ENCODE measurements around the gene OSBPL7. TPM values are rescaled to one million over a fixed set of nuclear protein-coding genes. Genes with fewer than 3 reads are reported as not detected.

Gene OSBPL7
- polyA plus RNA-seq, 4 donors = 16.7 to 67.5 (median 27.3) TPM

- peaks cover 0 to 11% (median 0%) of the 10 kb centered on the region in 3 donors for H3K36me3 ChIP-seq (ENCODE audit: control insufficient read depth in 3 of 3, insufficient read depth in 2 of 3, low read depth in 1 of 3, low read length in 3 of 3)
- FAIRE-seq = no peak
- no peak overlapping the region for H3K4me3 ChIP-seq (ENCODE audit: low read depth in 1 of 3, low read length in 3 of 3)
- H3K4me1 ChIP-seq (ENCODE audit: control insufficient read depth in 3 of 3, insufficient read depth in 2 of 3, low read depth in 1 of 3, low read length in 2 of 3) = no peaks in the 10 kb centered on the region
- peaks cover 0 to 4% (median 0%) of the 10 kb centered on the region in 3 donors for H3K27me3 ChIP-seq (ENCODE audit: control insufficient read depth in 3 of 3, insufficient read depth in 3 of 3, low read length in 3 of 3)
- no peak overlapping the region for H3K27ac ChIP-seq (ENCODE audit: low read depth in 1 of 3, low read length in 2 of 3)
- peak; percentile 60 to 78 for DNase-seq
- WGBS, 3 donors = 29 to 34% (median 30%) methylated on average over 9 of the region's 9 CpGs
- H3K9me3 ChIP-seq (ENCODE audit: control insufficient read depth in 2 of 2, insufficient read depth in 1 of 2, low read depth in 1 of 2, low read length in 1 of 2) = no peaks in the 10 kb centered on the region
Observed at GRCh38 chr17:47802341-47803022, 19.1 kb downstream of the OSBPL7 start.

GRCh38 chr17:47801906-47802305, 19.7 kb downstream of the OSBPL7 start:
- DNase-seq (no peak), FAIRE-seq (no peak)
- WGBS, 3 donors = 42 to 54% (median 43%) methylated on average over 6 of the region's 6 CpGs

GRCh38 chr17:47801176-47801765, 20.3 kb downstream of the OSBPL7 start:
- Histone ChIP-seq H3K4me1 (ENCODE audit: control insufficient read depth in 3 of 3, insufficient read depth in 2 of 3, low read depth in 1 of 3, low read length in 2 of 3) (no peaks in the 10 kb centered on the region), H3K27ac (ENCODE audit: low read depth in 1 of 3, low read length in 2 of 3) (no peak overlapping the region), H3K27me3 (ENCODE audit: control insufficient read depth in 3 of 3, insufficient read depth in 3 of 3, low read length in 3 of 3) (peaks cover 0 to 4% (median 0%) of the 10 kb centered on the region in 3 donors), H3K4me3 (ENCODE audit: low read depth in 1 of 3, low read length in 3 of 3) (no peak overlapping the region), H3K36me3 (ENCODE audit: control insufficient read depth in 3 of 3, insufficient read depth in 2 of 3, low read depth in 1 of 3, low read length in 3 of 3) (no peaks in the 10 kb centered on the region), H3K9me3 (ENCODE audit: control insufficient read depth in 2 of 2, insufficient read depth in 1 of 2, low read depth in 1 of 2, low read length in 1 of 2) (no peaks in the 10 kb centered on the region)
- FAIRE-seq (no peak), DNase-seq (no peak)
- WGBS, 3 donors = 81 to 92% (median 92%) methylated on average over 4 of the region's 4 CpGs

More at GRCh38 chr17:47801906-47802305, 19.7 kb downstream of the OSBPL7 start:
- Histone ChIP-seq H3K4me1 (ENCODE audit: control insufficient read depth in 3 of 3, insufficient read depth in 2 of 3, low read depth in 1 of 3, low read length in 2 of 3) (no peaks in the 10 kb centered on the region), H3K36me3 (ENCODE audit: control insufficient read depth in 3 of 3, insufficient read depth in 2 of 3, low read depth in 1 of 3, low read length in 3 of 3) (peaks cover 0 to 5% (median 0%) of the 10 kb centered on the region in 3 donors), H3K27me3 (ENCODE audit: control insufficient read depth in 3 of 3, insufficient read depth in 3 of 3, low read length in 3 of 3) (peaks cover 0 to 4% (median 0%) of the 10 kb centered on the region in 3 donors), H3K27ac (ENCODE audit: low read depth in 1 of 3, low read length in 2 of 3) (no peak overlapping the region), H3K9me3 (ENCODE audit: control insufficient read depth in 2 of 2, insufficient read depth in 1 of 2, low read depth in 1 of 2, low read length in 1 of 2) (no peaks in the 10 kb centered on the region), H3K4me3 (ENCODE audit: low read depth in 1 of 3, low read length in 3 of 3) (no peak overlapping the region)

GRCh38 chr17:47800686-47801085, 20.9 kb downstream of the OSBPL7 start:
- H3K4me1 ChIP-seq (ENCODE audit: control insufficient read depth in 3 of 3, insufficient read depth in 2 of 3, low read depth in 1 of 3, low read length in 2 of 3) = no peaks in the 10 kb centered on the region
- DNase-seq (no peak), FAIRE-seq (no peak)
- H3K27me3 ChIP-seq (ENCODE audit: control insufficient read depth in 3 of 3, insufficient read depth in 3 of 3, low read length in 3 of 3) = peaks cover 0 to 4% (median 0%) of the 10 kb centered on the region in 3 donors
- 83 to 89% (median 85%) methylated on average over 12 of the region's 12 CpGs for WGBS, 3 donors
- H3K9me3 ChIP-seq (ENCODE audit: control insufficient read depth in 2 of 2, insufficient read depth in 1 of 2, low read depth in 1 of 2, low read length in 1 of 2) = no peaks in the 10 kb centered on the region
- H3K36me3 ChIP-seq (ENCODE audit: control insufficient read depth in 3 of 3, insufficient read depth in 2 of 3, low read depth in 1 of 3, low read length in 3 of 3) = no peaks in the 10 kb centered on the region
- no peak overlapping the region for H3K27ac ChIP-seq (ENCODE audit: low read depth in 1 of 3, low read length in 2 of 3)
- H3K4me3 ChIP-seq (ENCODE audit: low read depth in 1 of 3, low read length in 3 of 3) = no peak overlapping the region

- Histone ChIP-seq H3K9me3 (ENCODE audit: control insufficient read depth in 2 of 2, insufficient read depth in 1 of 2, low read depth in 1 of 2, low read length in 1 of 2) (no peaks in the 10 kb centered on the region), H3K4me3 (ENCODE audit: low read depth in 1 of 3, low read length in 3 of 3) (no peak overlapping the region), H3K27ac (ENCODE audit: low read depth in 1 of 3, low read length in 2 of 3) (no peak overlapping the region), H3K4me1 (ENCODE audit: control insufficient read depth in 3 of 3, insufficient read depth in 2 of 3, low read depth in 1 of 3, low read length in 2 of 3) (no peaks in the 10 kb centered on the region), H3K36me3 (ENCODE audit: control insufficient read depth in 3 of 3, insufficient read depth in 2 of 3, low read depth in 1 of 3, low read length in 3 of 3) (no peaks in the 10 kb centered on the region), H3K27me3 (ENCODE audit: control insufficient read depth in 3 of 3, insufficient read depth in 3 of 3, low read length in 3 of 3) (peaks cover 0 to 13% (median 2%) of the 10 kb centered on the region in 3 donors)
- DNase-seq (no peak), FAIRE-seq (no peak)
- WGBS, 3 donors = 48 to 57% (median 53%) methylated on average over 2 of the region's 2 CpGs
Observed at GRCh38 chr17:47797797-47798196, 23.8 kb downstream of the OSBPL7 start.

GRCh38 chr17:47792979-47793378, 28.6 kb downstream of the OSBPL7 start:
- H3K36me3 ChIP-seq (ENCODE audit: control insufficient read depth in 3 of 3, insufficient read depth in 2 of 3, low read depth in 1 of 3, low read length in 3 of 3) = no peaks in the 10 kb centered on the region
- peaks cover 3 to 42% (median 12%) of the 10 kb centered on the region in 3 donors for H3K27me3 ChIP-seq (ENCODE audit: control insufficient read depth in 3 of 3, insufficient read depth in 3 of 3, low read length in 3 of 3)
- H3K4me3 ChIP-seq (ENCODE audit: low read depth in 1 of 3, low read length in 3 of 3) = no peak overlapping the region
- no peak for DNase-seq
- H3K4me1 ChIP-seq (ENCODE audit: control insufficient read depth in 3 of 3, insufficient read depth in 2 of 3, low read depth in 1 of 3, low read length in 2 of 3) = no peaks in the 10 kb centered on the region
- no peak for FAIRE-seq
- no peaks in the 10 kb centered on the region for H3K9me3 ChIP-seq (ENCODE audit: control insufficient read depth in 2 of 2, insufficient read depth in 1 of 2, low read depth in 1 of 2, low read length in 1 of 2)
- H3K27ac ChIP-seq (ENCODE audit: low read depth in 1 of 3, low read length in 2 of 3) = no peak overlapping the region
- WGBS, 3 donors = 61 to 80% (median 77%) methylated on average over 6 of the region's 6 CpGs

GRCh38 chr17:47792457-47792856, 29.1 kb downstream of the OSBPL7 start:
- Histone ChIP-seq H3K4me1 (ENCODE audit: control insufficient read depth in 3 of 3, insufficient read depth in 2 of 3, low read depth in 1 of 3, low read length in 2 of 3) (no peaks in the 10 kb centered on the region), H3K27me3 (ENCODE audit: control insufficient read depth in 3 of 3, insufficient read depth in 3 of 3, low read length in 3 of 3) (peaks cover 3 to 42% (median 12%) of the 10 kb centered on the region in 3 donors), H3K4me3 (ENCODE audit: low read depth in 1 of 3, low read length in 3 of 3) (no peak overlapping the region), H3K27ac (ENCODE audit: low read depth in 1 of 3, low read length in 2 of 3) (no peak overlapping the region), H3K9me3 (ENCODE audit: control insufficient read depth in 2 of 2, insufficient read depth in 1 of 2, low read depth in 1 of 2, low read length in 1 of 2) (no peaks in the 10 kb centered on the region), H3K36me3 (ENCODE audit: control insufficient read depth in 3 of 3, insufficient read depth in 2 of 3, low read depth in 1 of 3, low read length in 3 of 3) (no peaks in the 10 kb centered on the region)
- 41 to 76% (median 59%) methylated on average over 1 of the region's 1 CpG for WGBS, 3 donors
- DNase-seq (no peak), FAIRE-seq (no peak)

GRCh38 chr17:47791025-47791424, 30.6 kb downstream of the OSBPL7 start:
- peaks cover 3 to 46% (median 12%) of the 10 kb centered on the region in 3 donors for H3K27me3 ChIP-seq (ENCODE audit: control insufficient read depth in 3 of 3, insufficient read depth in 3 of 3, low read length in 3 of 3)
- H3K4me1 ChIP-seq (ENCODE audit: control insufficient read depth in 3 of 3, insufficient read depth in 2 of 3, low read depth in 1 of 3, low read length in 2 of 3) = no peaks in the 10 kb centered on the region
- no peak for DNase-seq
- H3K36me3 ChIP-seq (ENCODE audit: control insufficient read depth in 3 of 3, insufficient read depth in 2 of 3, low read depth in 1 of 3, low read length in 3 of 3) = no peaks in the 10 kb centered on the region
- WGBS, 3 donors = 30 to 44% (median 31%) methylated on average over 3 of the region's 3 CpGs
- H3K9me3 ChIP-seq (ENCODE audit: control insufficient read depth in 2 of 2, insufficient read depth in 1 of 2, low read depth in 1 of 2, low read length in 1 of 2) = no peaks in the 10 kb centered on the region
- H3K4me3 ChIP-seq (ENCODE audit: low read depth in 1 of 3, low read length in 3 of 3) = no peak overlapping the region
- FAIRE-seq = no peak
- no peak overlapping the region for H3K27ac ChIP-seq (ENCODE audit: low read depth in 1 of 3, low read length in 2 of 3)
